C4-2B (cell line): ENCODE results near the gene IL7R.

Experiments used
- CTCF ChIP-seq: fragments of 450-650 bp; conservative IDR thresholded peaks from 2 replicates; pipeline ENCODE4 v1.5.1; 2017; ENCODE audit warnings: mild to moderate bottlenecking
- ZFX ChIP-seq: fragments of 450-650 bp; IDR thresholded peaks from 2 replicates; pipeline ENCODE4 v1.6.1; 2017

- TF ChIP-seq CTCF (no peak), ZFX (no peak)
Observed at GRCh38 chr5:35813521-35813920, 43.2 kb upstream of the IL7R start.
